Measurements from ENCODE around the gene GRID1. TPM values are rescaled to one million over a fixed set of nuclear protein-coding genes. Genes with fewer than 3 reads are reported as not detected.
"Not testable (repeated sequence)": the region's sequence is repeated elsewhere in the genome, so short reads cannot be mapped to it uniquely, and the experiment has no call there.

GRID1 gene
- total RNA-seq, 1 donor from 2014 or later = 0.75 TPM

- no peak overlapping the region for H2AFZ ChIP-seq (ENCODE audit: low read depth, low read length)
- Mint-ChIP-seq H3K9me3 (ENCODE audit: unreplicated experiment) (no peaks in the 10 kb centered on the region), H3K27me3 (ENCODE audit: low read depth, unreplicated experiment) (no peaks in the 10 kb centered on the region), H3K36me3 (ENCODE audit: low read depth, unreplicated experiment) (no peaks in the 10 kb centered on the region), H3K4me1 (ENCODE audit: low read depth, unreplicated experiment) (no peaks in the 10 kb centered on the region), H3K4me3 (ENCODE audit: unreplicated experiment) (no peak overlapping the region), H3K27ac (ENCODE audit: unreplicated experiment) (no peak overlapping the region)
- no peaks in the 10 kb centered on the region for H3K4me1 ChIP-seq (ENCODE audit: insufficient read depth, low read length)
- H3K9ac ChIP-seq (ENCODE audit: low read length) = no peak overlapping the region
- H3K27ac ChIP-seq (ENCODE audit: low read depth, low read length) = no peak overlapping the region
- H3K4me2 ChIP-seq (ENCODE audit: low read length) = no peak overlapping the region
- H3K36me3 ChIP-seq (ENCODE audit: insufficient read depth, low read length) = no peaks in the 10 kb centered on the region
- H3K27me3 ChIP-seq (ENCODE audit: insufficient read depth, low read length) = no peaks in the 10 kb centered on the region
- no peaks in the 10 kb centered on the region for H4K20me1 ChIP-seq (ENCODE audit: insufficient read depth, low read length)
- no peak overlapping the region for H3K4me3 ChIP-seq (ENCODE audit: insufficient read depth, low read depth, low read length)
- H3K9me3 ChIP-seq (ENCODE audit: insufficient read depth, low read depth, low read length) = peaks cover 3% of the 10 kb centered on the region
- no peaks in the 10 kb centered on the region for H3K79me2 ChIP-seq (ENCODE audit: insufficient read depth, low read length)
- TF ChIP-seq EZH2 (IDR thresholded peaks at IDR 0.05; ENCODE audit: insufficient read depth, low read length) (no peak), CTCF (IDR thresholded peaks at IDR 0.05; ENCODE audit: insufficient read depth, low read depth, low read length) (no peak)
- DNase-seq (ENCODE audit: low read depth) (no peak), FAIRE-seq (no peak)
Measured at GRCh38 chr10:85946713-85947326, 419.8 kb downstream of the GRID1 start.

- Histone ChIP-seq H3K79me2 (ENCODE audit: insufficient read depth, low read length) (no peaks in the 10 kb centered on the region), H4K20me1 (ENCODE audit: insufficient read depth, low read length) (no peaks in the 10 kb centered on the region), H3K9ac (ENCODE audit: low read length) (no peak overlapping the region), H3K4me3 (ENCODE audit: insufficient read depth, low read depth, low read length) (no peak overlapping the region), H3K27me3 (ENCODE audit: insufficient read depth, low read length) (no peaks in the 10 kb centered on the region), H3K4me2 (ENCODE audit: low read length) (no peak overlapping the region), H3K27ac (ENCODE audit: low read depth, low read length) (no peak overlapping the region), H3K4me1 (ENCODE audit: insufficient read depth, low read length) (no peaks in the 10 kb centered on the region), H2AFZ (ENCODE audit: low read depth, low read length) (no peak overlapping the region), H3K36me3 (ENCODE audit: insufficient read depth, low read length) (no peaks in the 10 kb centered on the region), H3K9me3 (ENCODE audit: insufficient read depth, low read depth, low read length) (no peaks in the 10 kb centered on the region)
- DNase-seq (ENCODE audit: low read depth) = no peak
- FAIRE-seq = no peak
- Mint-ChIP-seq H3K27ac (ENCODE audit: unreplicated experiment) (no peak overlapping the region), H3K9me3 (ENCODE audit: unreplicated experiment) (peaks cover 4% of the 10 kb centered on the region), H3K36me3 (ENCODE audit: low read depth, unreplicated experiment) (no peaks in the 10 kb centered on the region), H3K4me3 (ENCODE audit: unreplicated experiment) (no peak overlapping the region), H3K27me3 (ENCODE audit: low read depth, unreplicated experiment) (no peaks in the 10 kb centered on the region), H3K4me1 (ENCODE audit: low read depth, unreplicated experiment) (no peaks in the 10 kb centered on the region)
- TF ChIP-seq CTCF (IDR thresholded peaks at IDR 0.05; ENCODE audit: insufficient read depth, low read depth, low read length) = no peak
- TF ChIP-seq EZH2 (IDR thresholded peaks at IDR 0.05; ENCODE audit: insufficient read depth, low read length) = no peak
Measured at GRCh38 chr10:85936161-85936560, 430.4 kb downstream of the GRID1 start.

DNA sequence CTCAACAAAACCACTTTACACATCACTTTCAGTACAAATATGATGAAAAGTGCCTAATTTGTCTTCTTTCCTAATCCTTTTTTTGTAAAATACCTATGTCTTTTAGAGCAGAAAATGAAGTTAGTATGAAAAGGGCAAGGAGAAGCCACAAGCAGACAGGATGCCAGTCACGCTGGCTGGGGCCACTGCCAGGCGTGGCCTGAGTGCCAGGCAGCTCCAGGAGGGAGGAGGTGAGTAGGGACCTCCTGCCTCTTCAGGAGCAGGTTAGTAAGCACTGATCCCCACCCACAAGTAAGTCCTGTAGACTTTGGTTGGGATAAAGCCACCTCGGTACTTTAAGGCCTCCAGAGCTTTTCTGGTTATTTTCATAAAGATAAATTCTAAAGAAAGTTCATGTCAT, 432.0 kb downstream of the GRID1 start:
- TF ChIP-seq EZH2 (IDR thresholded peaks at IDR 0.05; ENCODE audit: insufficient read depth, low read length) = no peak
- no peak for TF ChIP-seq CTCF (IDR thresholded peaks at IDR 0.05; ENCODE audit: insufficient read depth, low read depth, low read length)
- H3K9me3 Mint-ChIP-seq (ENCODE audit: unreplicated experiment) = peaks cover 4% of the 10 kb centered on the region
- H3K4me1 Mint-ChIP-seq (ENCODE audit: low read depth, unreplicated experiment) = no peaks in the 10 kb centered on the region
- H3K36me3 ChIP-seq (ENCODE audit: insufficient read depth, low read length) = no peaks in the 10 kb centered on the region
- H3K9ac ChIP-seq (ENCODE audit: low read length) = no peak overlapping the region
- H3K27me3 ChIP-seq (ENCODE audit: insufficient read depth, low read length) = no peaks in the 10 kb centered on the region
- H4K20me1 ChIP-seq (ENCODE audit: insufficient read depth, low read length) = no peaks in the 10 kb centered on the region
- no peak overlapping the region for H3K27ac ChIP-seq (ENCODE audit: low read depth, low read length)
- no peak overlapping the region for H3K4me3 Mint-ChIP-seq (ENCODE audit: unreplicated experiment)
- no peaks in the 10 kb centered on the region for H3K4me1 ChIP-seq (ENCODE audit: insufficient read depth, low read length)
- DNase-seq (ENCODE audit: low read depth) = no peak
- no peaks in the 10 kb centered on the region for H3K9me3 ChIP-seq (ENCODE audit: insufficient read depth, low read depth, low read length)
- no peaks in the 10 kb centered on the region for H3K36me3 Mint-ChIP-seq (ENCODE audit: low read depth, unreplicated experiment)
- no peak for FAIRE-seq
- no peaks in the 10 kb centered on the region for H3K27me3 Mint-ChIP-seq (ENCODE audit: low read depth, unreplicated experiment)
- no peak overlapping the region for H3K4me3 ChIP-seq (ENCODE audit: insufficient read depth, low read depth, low read length)
- H3K79me2 ChIP-seq (ENCODE audit: insufficient read depth, low read length) = no peaks in the 10 kb centered on the region
- H2AFZ ChIP-seq (ENCODE audit: low read depth, low read length) = no peak overlapping the region
- H3K4me2 ChIP-seq (ENCODE audit: low read length) = no peak overlapping the region
- no peak overlapping the region for H3K27ac Mint-ChIP-seq (ENCODE audit: unreplicated experiment)

DNA sequence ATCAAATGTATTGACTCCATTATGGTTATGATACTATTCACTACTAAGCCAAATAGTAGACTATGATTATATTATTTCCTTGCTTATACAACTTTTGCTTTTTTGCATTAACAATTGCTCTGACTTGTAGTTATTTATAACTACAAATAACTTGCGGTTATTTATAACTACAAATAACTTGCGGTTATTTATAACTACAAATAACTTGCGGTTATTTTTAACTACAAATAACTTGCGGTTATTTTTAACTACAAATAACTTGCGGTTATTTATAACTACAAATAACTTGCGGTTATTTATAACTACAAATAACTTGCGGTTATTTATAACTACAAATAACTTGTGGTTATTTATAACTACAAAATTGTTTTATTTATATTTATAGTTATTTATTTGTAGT, 436.6 kb downstream of the GRID1 start:
- H2AFZ ChIP-seq (ENCODE audit: low read depth, low read length); H3K4me1 Mint-ChIP-seq (ENCODE audit: low read depth, unreplicated experiment); H3K9me3 ChIP-seq (ENCODE audit: insufficient read depth, low read depth, low read length); H4K20me1 ChIP-seq (ENCODE audit: insufficient read depth, low read length); H3K4me2 ChIP-seq (ENCODE audit: low read length); H3K36me3 ChIP-seq (ENCODE audit: insufficient read depth, low read length); H3K9me3 Mint-ChIP-seq (ENCODE audit: unreplicated experiment); H3K79me2 ChIP-seq (ENCODE audit: insufficient read depth, low read length); FAIRE-seq; H3K9ac ChIP-seq (ENCODE audit: low read length); H3K27ac Mint-ChIP-seq (ENCODE audit: unreplicated experiment); H3K36me3 Mint-ChIP-seq (ENCODE audit: low read depth, unreplicated experiment); H3K27me3 Mint-ChIP-seq (ENCODE audit: low read depth, unreplicated experiment); H3K27me3 ChIP-seq (ENCODE audit: insufficient read depth, low read length); H3K27ac ChIP-seq (ENCODE audit: low read depth, low read length); H3K4me1 ChIP-seq (ENCODE audit: insufficient read depth, low read length); DNase-seq (ENCODE audit: low read depth); H3K4me3 ChIP-seq (ENCODE audit: insufficient read depth, low read depth, low read length); H3K4me3 Mint-ChIP-seq (ENCODE audit: unreplicated experiment): not testable (repeated sequence)
